Activated CD4-positive, alpha-beta T cell treated with anti-CD3 and anti-CD28 coated beads, Interleukin-2, amount 50 U/mL, for 24 hours (primary cell): ENCODE data around the gene RGS3.
"Not testable (repeated sequence)": the region's sequence is repeated elsewhere in the genome, so short reads cannot be mapped to it uniquely, and the experiment has no call there.

ENCODE experiments used
- DNase-seq, 2 donors: peaks; one replicate each; pipeline ENCODE4 v3.0.0-alpha.2; 2020; ENCODE audit warnings: low read depth in 1 of 2, low spot score in 1 of 2

Gene RGS3

GRCh38 chr9:113463418-113464285 lies at the start of gene RGS3:
TSS of gene RGS3 (plus strand) at chr9:113463727. CDS start at chr9:113463803, 76 bp downstream.
- DNase-seq, result no peak

- DNase-seq, result no peak
These were observed 47.3 kb upstream of the RGS3 start for GRCh38 chr9:113416149-113416721.

GRCh38 chr9:113417370-113417769 lies 46.2 kb upstream of the RGS3 start:
- no peak for DNase-seq

GRCh38 chr9:113421726-113422125 lies 41.8 kb upstream of the RGS3 start:
- no peak for DNase-seq

GRCh38 chr9:113425072-113425471 lies 38.5 kb upstream of the RGS3 start:
- DNase-seq, result no peak

- no peak for DNase-seq
These were observed 36.8 kb upstream of the RGS3 start for GRCh38 chr9:113426701-113427100.

GRCh38 chr9:113427629-113428028 lies 35.9 kb upstream of the RGS3 start:
- DNase-seq, result no peak

- DNase-seq, result no peak
These were observed 35.4 kb upstream of the RGS3 start for GRCh38 chr9:113428062-113428615.

GRCh38 chr9:113431191-113431590 lies 32.3 kb upstream of the RGS3 start:
- no peak for DNase-seq

GRCh38 chr9:113436728-113437515 lies 26.6 kb upstream of the RGS3 start:
- DNase-seq, result no peak

- not testable (repeated sequence) for DNase-seq
These were observed 25.8 kb upstream of the RGS3 start for GRCh38 chr9:113437716-113438115.

- DNase-seq, result no peak
These were observed 18.8 kb upstream of the RGS3 start for GRCh38 chr9:113444736-113445135.

- DNase-seq, result no peak
These were observed 17.2 kb upstream of the RGS3 start for GRCh38 chr9:113446323-113446740.

- no peak for DNase-seq
These were observed 14.2 kb upstream of the RGS3 start for GRCh38 chr9:113449376-113449775.

GRCh38 chr9:113452113-113452605 lies 11.4 kb upstream of the RGS3 start:
- DNase-seq, result no peak

GRCh38 chr9:113454914-113455761 lies 8.4 kb upstream of the RGS3 start:
- no peak for DNase-seq

GRCh38 chr9:113456235-113456634 lies 7.3 kb upstream of the RGS3 start:
- no peak for DNase-seq

- no peak for DNase-seq
These were observed 2.2 kb upstream of the RGS3 start for GRCh38 chr9:113461285-113461684.

- no peak for DNase-seq
These were observed 1.6 kb upstream of the RGS3 start for GRCh38 chr9:113461943-113462342.

- DNase-seq, result no peak
These were observed 693 bp upstream of the RGS3 start for GRCh38 chr9:113462781-113463286.
